Lung microvascular endothelial cell (primary cell): ENCODE measurements around the gene RNASET2. TPM values are rescaled to one million over a fixed set of nuclear protein-coding genes. Genes with fewer than 3 reads are reported as not detected.

Source experiments
- DNase-seq, 2 donors: peaks; one replicate each; pipeline versions ENCODE4 v3.0.0 to v3.0.0-alpha.2; 2010; ENCODE audit warnings: low read depth in 2 of 2
- total RNA-seq: library from RNA; depleted of rRNA; stranded (reverse); fragments of >200 nt; gene quantifications from 2 replicates; pipeline ENCODE4 v1.2.1, GENCODE V29; 2014

RNASET2 gene
- 6.0 and 8.1 TPM in 2 replicates for total RNA-seq

- peak; percentile 92 for DNase-seq
Observed at GRCh38 chr6:166956444-166957086, at the start of gene RNASET2. Gene RNASET2, minus strand, starts transcription at chr6:166956550. Its CDS starts 368 bp downstream, at chr6:166956182.

DNA sequence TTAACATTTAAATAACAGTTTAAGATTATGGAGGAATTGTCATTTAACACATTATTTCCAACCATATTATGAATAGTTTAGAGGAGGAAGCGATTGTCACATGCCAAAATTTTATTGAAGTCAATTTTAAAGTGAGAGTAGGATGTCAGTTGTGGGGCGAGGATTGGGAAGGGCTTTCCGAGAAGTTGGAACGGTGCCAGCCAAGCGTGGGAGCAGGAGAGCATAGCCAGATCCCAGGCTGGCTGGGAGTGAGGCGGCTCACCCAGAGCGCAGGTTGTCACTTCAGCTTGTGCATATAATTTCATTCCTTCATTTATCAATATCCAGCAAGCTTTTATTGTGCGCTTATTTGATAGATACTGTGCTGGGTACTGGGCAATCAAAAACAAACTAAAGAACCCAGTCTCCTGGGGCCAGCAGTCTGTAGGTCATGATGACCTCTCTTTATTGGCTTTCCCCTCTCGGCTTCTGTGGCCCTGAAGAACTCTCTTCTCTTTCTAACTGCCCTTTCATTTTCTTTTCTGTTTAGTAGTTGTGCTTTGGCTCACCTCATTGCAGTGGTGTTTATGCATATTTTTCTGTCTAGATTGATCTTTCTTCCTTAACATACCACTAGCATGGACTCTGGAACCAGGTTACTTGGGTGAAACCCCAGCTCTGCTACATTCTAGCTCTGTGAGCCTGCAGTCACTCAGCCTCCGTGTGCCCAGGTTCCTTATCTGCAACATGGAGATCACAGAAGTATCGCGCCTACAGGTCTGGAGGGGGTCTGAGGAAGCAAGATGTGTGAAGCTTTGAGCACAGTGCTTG lies 49.2 kb upstream of the RNASET2 start:
- no peak for DNase-seq

DNA sequence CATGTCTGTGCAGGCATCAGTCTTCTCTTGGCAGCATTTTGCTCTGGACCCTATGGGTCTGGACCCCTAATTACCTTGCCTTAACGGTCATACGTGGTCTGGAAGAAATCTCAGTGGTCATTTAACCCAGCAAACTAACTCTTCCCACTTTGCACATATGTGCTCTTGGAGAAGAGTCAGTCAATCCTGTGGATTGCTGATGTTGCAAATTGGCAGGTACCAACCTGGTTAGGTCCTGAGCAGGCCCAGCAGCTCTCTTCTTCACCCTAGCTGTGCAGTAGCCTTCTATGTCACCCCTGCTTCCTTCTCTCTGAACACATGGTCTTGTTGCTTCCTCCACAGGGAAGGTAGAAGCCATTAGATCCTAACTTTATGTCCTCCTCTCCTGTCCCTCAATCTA lies 44.4 kb upstream of the RNASET2 start:
- no peak for DNase-seq

DNA sequence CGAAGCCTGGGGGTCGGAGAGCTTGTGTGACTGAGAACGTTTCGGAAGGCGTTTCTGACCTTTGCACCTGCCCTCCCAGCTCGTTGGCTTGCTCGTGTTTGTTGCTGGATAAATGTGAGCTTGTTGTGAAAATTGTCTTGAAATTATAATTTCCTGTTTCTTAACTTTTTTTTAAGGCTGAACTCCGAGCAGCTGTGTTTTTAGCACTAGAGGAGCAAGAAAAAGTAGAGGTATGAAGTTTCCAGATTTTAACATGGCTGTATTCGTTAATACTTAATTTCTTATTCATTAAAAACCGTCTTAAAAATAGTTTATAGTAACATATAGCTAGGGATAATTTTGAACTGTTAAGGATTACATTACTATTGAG lies 43.5 kb upstream of the RNASET2 start:
- no peak for DNase-seq

- DNase-seq: peak; percentile 98
Observed at GRCh38 chr6:166999145-166999883, 43.0 kb upstream of the RNASET2 start, which contains the start of gene CEP43. Gene CEP43, plus strand, starts transcription at chr6:166999397. Its CDS starts 16 bp downstream, at chr6:166999413.

DNA sequence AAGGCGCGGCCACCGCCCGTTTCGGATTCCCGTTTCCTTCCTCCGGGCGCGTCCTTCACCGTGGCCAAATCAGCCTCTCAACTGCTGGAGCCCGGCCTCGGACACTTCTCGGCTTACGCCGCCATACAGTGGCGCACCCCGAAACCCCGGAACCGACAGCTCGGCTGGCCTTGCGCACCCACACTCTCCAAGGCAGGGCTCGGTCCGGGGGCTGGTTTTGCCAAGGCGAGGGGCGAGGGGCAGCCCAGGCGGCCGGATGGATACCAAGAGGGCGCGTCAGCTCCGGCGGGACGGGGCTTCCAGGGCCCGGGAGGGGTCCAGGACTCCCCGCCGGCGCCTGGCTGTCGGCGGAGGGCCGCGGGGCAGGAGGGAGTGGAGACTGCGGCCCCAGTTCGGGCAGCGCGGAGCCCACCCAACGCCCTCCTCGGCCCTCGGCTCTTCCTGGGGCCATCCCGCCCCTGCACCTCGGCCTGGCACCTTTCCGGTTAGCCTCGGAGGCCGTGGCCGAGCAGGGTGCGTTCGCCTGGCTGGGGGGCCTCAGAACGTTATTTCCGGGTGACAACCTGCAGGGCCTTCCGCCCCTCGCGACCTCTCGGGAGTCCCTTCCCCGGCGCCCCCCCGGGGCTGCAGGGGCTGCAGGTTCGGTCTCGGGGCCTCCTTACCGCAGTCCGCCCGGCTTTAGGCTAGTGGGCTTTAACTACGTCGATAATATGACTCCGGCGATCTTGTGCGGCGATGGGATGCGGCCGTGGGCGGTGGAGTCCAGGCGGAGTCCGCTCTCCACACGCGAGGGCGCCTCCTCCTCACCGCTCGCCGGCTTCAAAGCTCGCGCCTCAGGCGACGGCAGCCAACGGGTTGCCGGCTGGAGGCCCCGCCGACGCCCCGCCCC lies 42.1 kb upstream of the RNASET2 start:
- DNase-seq: peak; percentile 15 to 26

DNA sequence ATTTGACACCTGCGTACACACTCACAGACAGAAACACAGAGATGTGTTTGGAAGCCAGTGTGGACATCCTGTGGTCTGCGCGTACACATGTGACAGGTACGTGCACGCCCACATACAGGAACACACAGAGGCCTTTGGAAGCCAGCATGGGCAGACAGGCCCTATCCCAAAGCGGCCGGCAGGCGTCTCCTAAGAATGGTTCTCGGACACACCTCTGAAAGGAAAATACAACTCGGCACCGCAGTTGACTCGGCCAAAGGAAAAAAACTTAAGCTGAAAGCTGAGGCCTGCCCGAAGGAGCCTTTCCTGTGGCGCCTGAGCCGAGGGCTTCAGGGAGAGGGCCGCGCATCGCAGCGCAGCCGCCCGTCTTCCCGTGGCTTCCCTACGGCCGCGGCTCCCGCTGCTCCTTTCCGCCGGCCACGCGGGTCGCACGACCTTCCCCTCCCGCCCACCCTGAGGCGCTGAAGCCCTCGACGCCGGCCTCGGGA lies 41.5 kb upstream of the RNASET2 start:
- peak; percentile 78 to 80 for DNase-seq

GRCh38 chr6:166997348-166997747 lies 41.0 kb upstream of the RNASET2 start:
- DNase-seq: no peak

GRCh38 chr6:166996406-166996805 lies 40.1 kb upstream of the RNASET2 start:
- DNase-seq: no peak

DNA sequence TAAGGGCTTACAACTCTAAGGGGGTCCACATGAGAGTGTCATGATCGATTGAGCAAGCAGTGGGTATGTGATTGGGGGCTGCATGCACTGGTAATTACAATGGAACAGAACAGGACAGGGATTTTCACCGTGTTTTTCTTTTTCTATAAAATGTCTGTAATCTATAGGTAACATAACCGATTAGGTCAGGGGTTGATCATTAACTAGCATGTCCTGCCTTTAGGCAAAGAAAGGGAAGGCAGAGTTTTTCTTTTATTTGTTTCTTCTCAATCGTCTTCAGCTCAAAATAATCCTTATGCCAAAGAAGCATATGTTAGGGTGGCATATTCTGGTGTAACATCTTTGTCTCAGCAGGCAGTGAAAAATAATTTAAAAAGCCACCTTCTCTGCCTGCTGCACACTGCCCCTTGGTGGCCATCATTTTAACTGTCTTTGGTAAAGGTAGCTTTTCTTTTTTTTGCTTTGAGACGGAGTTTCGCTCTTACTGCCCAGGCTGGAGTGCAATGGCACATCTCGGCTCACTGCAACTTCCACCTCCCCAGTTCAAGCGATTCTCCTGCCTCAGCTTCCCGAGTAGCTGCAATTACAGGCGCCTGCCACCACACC lies 33.2 kb upstream of the RNASET2 start:
- DNase-seq: peak; percentile 70 to 73

- DNase-seq: no peak
Observed at GRCh38 chr6:166988674-166989201, 32.4 kb upstream of the RNASET2 start.

- no peak for DNase-seq
Observed at GRCh38 chr6:166987930-166988329, 31.6 kb upstream of the RNASET2 start.

DNA sequence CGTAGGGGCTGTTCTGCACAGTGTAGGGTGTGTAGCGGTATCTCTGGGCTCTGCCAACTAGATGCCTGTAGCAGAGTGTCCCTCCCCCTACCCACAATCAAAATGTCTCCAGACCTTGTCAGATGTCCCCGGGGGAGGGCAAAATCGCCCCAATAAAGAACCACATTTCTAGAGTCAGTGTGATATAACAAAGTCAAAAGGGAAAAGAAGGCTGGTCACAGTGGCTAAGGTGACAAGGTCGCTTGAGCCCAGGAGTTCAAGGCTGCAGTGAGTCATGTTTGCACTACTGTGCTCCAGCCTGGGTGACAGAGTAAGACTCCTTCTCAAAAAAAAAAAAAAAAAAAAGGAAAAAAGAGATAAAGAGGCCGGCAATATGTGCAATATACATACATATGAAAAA lies 31.1 kb upstream of the RNASET2 start:
- no peak for DNase-seq

- no peak for DNase-seq
Observed at GRCh38 chr6:166980738-166981137, 24.4 kb upstream of the RNASET2 start.

DNA sequence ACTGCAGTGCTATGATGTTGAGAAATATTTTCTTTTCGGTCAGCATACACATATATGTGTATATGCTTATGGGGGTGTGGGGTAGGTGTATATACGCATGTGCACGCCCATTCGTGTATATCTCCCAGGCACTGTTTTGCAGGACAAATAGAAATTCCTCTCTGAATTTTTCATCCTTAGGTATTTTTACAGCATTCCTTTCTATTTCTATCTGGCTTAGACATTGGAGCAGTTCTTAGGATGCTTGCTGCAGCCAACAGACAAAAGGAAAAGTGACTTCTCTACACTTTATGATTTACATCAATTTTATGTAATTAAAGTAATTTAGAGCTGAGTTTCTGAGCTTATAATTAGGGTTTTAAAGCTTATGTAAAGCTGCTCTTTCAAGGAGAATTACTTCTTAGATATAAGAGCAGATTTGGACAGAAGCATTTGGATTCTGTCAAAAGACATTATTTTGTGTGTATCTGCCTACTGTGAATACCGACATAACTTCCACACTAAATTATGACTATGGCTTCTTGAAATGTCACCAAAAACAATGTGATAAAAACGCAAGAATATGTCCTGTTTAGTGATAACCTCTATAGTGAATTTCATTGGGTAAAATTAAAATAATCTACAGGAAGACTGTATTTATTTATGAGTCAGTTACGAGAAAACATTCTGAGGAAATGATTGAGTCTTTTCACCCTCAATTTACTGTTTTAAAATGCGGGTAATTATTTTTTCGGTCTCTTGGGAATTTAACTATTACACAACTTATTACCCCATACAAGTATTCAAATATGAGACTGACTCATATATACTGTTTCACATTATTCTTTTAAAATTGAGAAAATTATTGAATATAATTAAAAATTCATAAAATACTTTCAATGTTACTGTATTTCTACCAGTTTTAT lies 21.5 kb upstream of the RNASET2 start:
- peak in 1 of 2 donors; percentile 31 for DNase-seq

DNA sequence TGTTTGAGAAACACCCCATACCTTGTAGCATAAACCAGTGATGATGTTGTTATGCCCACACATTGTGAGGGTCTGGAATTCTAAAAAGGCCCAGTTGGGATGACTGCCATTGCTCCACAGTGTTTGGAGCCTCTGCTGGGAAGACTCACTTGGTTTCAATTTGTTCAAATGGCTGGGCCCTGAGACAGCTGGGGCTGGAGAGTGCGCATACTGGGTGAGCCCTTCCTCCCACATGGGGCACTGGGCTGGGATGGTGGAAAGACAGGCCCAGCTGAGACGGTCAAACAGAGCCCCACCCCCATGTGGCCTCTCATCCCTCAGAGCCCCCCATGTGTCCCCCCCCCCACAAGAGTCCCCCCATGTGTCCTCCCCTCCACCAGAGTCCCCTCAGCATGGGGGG lies 20.3 kb upstream of the RNASET2 start:
- DNase-seq: no peak

DNA sequence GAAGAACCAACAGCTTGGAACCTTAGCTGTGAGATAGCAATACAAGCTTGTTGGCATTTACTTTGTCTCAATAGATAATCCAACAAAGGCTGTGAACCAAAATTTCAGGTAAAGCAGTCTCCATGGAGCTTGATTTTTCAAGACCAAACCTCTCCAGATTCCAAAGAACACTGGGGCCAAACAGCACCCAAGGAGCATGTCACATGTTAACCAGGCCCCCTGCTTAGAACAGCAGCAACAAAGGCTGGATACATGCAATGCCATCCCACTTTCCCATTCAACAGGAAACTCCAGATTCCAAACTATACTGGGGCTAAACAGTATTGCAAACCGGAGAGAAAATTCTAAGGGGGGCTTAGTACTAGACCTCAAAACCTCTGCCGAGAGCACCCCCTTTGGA lies 15.8 kb upstream of the RNASET2 start:
- DNase-seq: no peak

DNA sequence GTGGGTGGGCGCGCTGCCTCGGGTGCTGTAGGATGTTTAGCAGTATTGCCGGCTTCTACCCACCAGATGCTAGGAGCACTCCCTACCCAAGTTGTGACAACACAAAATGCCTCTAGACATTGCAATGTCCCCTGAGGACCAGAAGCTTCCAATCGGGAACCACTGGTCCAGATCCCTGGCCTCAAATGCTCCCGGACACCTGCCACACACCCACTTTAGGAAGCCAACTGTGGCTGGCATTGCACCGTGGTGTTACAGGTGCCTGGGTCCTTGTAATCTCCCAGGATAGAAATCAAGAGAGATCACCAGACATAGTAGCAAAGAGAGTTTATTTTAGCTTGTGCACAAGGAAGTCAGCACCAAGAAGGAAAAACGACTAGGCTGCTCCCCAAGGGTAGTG lies 14.9 kb upstream of the RNASET2 start:
- no peak for DNase-seq

DNA sequence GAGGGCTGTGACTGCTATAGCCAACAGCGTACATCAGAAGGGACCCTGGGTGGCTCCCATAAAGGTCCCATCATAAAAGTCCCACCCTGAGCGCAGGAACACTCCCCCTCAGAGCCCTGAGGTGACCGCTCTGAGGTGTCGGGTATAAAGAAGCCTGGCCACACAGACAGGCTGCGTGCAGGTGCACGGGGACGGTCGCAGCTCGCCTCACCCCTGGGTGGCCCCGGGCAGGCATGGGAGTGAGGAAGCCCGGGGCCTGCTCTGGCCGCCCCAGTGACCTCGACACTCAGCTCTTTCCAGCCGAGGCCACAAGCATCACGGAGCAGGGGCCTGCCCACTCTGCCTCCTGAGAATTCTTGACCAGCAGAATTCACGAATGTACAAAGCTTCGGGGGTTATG lies 14.4 kb upstream of the RNASET2 start:
- DNase-seq: no peak
